NCI-H1092 treated with DMSO at 0.1 percent for 48 hours (cell line): ENCODE results near the gene SCIMP.
"Not testable (repeated sequence)": the region's sequence is repeated elsewhere in the genome, so short reads cannot be mapped to it uniquely, and the experiment has no call there.

Experiments used
- DNase-seq: peaks from one replicate; lab custom pipeline; 2025; lab: John Stamatoyannopoulos, UW

The SCIMP gene

DNA sequence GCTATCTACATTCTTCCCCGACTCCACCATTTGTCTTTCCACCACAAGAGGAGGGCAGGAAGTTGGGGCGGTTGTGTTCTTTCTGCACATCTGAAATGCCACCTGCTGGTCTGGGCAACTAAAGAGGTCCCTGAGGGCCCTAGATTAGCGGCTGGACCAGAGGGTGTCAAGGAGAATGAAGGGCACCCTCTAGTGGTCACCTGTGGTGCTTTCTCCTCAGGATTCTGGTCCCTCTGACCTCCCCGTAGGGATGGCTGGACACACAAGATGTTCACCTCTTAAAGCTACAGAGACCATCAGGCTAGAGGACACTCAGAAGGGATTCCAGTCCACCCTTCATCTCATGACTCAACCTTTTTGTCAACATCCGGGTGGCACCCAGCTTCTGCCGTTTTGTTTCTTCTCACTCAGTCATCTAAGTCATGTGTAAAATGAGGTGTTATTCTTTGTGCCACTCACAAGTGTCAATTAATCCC is 2.9 kb upstream of the SCIMP start:
- DNase-seq = peak; percentile 14

DNA sequence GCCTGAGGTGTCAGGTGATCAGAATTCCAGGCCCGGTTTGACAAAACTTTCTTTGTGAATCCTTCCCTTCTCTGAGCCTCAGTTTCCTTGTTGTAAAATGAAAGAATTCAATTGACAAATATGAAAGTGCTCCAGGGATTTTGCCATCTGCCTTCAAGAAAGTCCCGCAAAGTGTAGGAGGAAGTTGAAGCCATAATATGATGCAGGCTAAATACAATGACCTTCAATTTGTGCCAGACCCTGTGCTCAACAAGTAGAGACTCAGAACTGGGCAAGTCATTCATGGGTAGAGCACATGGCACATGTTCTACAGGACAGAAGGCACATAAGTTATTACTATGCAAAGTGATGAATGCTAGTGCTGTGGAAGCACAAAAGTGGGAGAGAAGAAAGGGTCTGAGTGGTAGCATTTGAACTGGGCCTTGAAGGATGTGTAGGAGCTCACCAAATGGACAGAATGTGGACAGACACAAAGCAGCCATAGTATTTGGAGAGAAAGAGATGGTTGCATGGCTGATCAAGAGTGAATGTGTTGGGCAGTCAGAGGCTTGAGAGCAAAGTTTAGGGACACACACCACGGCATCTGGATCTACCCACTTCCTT is 2.4 kb upstream of the SCIMP start:
- DNase-seq = no peak

DNA sequence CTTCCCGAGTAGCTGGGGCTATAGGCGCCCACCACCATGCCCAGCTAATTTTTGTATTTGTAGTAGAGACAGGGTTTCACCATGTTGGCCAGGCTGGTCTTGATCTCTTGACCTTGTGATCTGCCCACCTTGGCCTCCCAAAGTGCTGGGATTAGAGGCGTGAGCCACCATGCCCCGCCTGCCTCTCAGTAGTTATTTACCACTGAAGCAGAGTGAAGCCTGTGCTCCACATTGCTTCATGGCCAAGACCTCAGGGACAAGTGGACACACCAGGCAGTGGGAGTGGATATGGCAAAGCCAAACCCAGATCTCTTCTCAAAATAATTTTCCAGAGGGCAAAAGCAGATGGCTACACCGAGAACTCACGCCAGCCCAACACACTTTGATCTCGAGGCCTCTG is 1.2 kb downstream of the SCIMP start:
- not testable (repeated sequence) for DNase-seq

DNA sequence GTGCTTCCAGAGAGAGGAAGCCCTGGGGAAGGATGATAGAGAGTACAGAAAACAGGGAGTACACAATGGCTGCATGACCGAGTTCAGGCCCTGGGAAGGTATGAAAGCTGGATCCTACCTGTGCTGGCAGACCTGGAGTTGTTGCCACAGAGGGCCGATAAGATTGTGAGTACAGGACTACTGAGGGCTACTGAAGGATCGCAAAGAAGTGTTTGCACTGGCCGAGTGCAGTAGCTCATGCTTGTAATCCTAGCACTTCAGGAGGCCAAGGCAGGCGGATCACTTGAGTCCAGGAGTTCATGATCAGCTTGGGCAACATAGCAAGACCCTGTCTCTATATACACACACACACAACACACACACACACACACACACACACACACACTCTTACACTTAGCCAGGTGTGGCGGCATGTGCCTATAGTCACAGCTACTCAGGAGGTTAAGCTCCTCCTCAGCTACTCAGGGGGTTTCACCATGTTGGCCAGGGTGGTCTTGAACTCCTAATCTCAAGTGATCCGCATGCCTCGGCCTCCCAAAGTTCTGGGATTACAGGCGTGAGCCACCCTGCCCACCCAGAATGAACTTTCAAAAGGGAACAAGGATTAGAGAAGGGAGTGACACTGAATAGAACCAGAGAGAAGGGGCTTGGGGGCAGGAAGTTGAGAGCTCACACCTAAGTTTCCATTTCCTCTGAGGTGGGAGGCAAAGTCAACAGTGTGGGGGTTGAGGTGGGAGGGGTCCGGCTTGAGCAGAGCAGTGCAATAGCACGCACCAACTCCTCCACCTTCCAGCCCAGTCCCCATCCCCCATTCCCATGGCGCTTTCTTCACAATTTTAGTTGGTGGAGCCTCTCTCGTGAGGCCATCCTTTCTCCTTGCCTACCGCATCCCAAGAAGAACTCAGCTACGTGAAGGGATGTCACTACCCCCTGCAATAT is 7.5 kb downstream of the SCIMP start:
- no peak for DNase-seq

DNA sequence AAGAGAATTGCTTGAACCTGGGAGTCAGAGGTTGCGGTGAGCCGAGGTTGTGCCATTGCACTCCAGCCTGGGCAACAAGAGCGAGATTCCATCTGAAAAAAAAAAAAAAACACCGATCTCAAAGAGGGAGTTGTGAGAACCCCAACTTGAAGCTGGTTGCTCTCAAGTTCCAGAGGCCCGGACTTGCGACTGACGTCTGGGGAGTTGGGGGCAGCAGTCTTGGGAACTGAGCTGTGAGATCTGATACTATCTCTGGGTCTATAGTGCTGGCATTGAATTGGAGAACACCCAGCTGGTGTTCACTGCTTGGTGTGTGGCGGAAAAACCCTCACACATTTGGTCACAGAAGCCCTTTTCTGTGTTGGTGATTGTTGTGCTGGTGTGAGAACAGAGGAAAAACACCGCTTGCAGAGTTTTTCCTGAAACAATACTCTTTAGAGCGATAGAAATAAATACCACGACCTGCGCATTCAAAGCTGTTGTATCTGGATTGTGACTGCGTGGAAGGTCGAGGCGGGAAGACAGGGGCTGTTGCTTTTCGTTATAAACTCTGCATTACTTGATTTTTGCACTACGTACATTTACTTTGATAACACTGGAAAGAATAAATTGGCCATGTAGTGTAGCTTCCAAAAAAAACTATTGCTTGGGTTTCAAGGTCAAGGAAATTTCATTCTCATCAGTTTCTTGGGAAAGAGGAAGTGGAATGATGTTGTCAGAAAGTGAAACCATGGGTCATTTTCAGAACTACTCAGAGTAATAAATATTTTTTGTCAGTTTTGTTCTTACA is 8.8 kb downstream of the SCIMP start:
- DNase-seq = no peak

DNA sequence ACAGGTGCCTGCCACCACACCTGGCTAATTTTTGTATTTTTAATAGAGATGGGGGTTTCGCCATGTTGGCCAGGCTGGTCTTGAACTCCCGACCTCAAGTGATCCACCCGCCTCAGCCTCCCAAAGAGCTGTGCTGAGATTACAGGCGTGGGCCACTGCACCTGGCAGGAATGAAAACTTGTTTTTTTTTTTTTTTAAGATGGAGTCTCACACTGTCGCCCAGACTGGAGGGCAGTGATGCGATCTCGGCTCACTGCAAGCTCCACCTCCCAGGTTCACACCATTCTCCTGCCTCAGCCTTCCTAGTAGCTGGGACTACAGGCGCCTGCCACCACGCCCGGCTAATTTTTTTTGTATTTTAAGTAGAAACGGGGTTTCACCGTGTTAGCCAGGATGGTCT is 12.7 kb downstream of the SCIMP start:
- DNase-seq = not testable (repeated sequence)

DNA sequence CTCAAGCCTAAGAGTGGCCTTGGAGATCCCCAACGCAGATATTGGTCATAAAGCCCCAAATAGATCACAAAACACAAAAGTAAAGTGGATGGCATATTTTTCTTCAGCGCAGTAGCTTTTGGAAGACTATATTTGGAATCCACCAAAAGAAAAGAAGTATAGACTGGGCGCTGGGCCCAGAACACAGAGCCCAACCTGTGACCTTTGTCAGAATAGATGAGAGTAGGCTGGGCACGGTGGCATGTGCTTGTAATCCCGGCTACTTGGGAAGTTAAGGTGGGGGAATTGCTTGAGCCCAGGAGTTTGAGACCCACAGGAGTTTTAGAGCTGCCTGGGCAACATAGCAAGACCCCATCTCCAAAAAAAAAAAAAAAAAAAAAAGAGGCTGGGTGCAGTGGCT is 14.6 kb downstream of the SCIMP start:
- DNase-seq = no peak

DNA sequence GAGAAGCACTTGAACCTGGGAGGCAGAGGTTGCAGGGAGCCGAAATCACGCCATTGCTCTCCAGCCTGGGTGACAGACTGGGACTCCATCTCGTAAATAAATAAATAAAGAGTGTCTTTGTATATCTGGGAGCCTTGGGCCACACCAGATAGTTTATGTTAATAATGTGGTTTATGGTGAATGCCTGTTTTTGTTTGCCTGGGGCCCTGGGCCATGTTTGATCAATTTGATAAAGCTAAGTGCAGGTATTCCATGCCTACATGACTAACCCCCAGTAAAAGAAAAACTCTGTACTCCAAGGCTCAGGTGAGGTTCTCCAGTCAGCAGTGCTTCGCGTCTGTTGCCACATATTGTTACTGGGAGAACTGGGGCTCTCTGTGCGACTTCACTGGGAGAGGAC is 15.1 kb downstream of the SCIMP start:
- no peak for DNase-seq

DNA sequence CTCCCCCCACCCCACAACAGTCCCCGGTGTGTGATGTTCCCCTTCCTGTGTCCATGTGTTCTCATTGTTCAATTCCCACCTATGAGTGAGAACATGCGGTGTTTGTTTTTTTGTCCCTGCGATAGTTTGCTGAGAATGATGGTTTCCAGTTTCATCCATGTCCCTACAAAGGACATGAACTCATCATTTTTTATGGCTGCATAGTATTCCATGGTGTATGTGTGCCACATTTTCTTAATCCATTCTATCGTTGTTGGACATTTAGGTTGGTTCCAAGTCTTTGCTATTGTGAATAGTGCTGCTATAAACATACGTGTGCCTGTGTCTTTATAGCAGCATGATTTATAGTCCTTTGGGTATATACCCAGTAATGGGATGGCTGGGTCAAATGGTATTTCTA is 17.1 kb downstream of the SCIMP start:
- not testable (repeated sequence) for DNase-seq

DNA sequence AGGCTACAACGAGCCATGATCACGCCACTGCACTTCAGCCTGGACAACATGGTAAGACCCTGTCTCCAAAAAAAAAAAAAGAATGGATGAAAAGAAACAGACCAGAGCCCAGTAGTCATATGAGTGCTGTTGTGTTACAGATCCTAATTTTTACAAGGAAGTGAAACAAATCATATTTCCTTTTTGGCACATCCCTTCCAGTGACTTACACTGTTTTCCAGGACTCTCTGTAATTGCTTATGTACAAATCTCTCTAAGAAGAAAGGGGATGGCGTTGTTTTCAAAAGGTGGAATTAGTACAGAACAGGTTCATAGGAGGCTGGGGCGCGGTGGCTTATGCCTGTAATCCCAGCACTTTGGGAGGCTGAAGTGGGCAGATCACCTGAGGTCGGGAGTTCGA is 23.2 kb downstream of the SCIMP start:
- no peak for DNase-seq

DNA sequence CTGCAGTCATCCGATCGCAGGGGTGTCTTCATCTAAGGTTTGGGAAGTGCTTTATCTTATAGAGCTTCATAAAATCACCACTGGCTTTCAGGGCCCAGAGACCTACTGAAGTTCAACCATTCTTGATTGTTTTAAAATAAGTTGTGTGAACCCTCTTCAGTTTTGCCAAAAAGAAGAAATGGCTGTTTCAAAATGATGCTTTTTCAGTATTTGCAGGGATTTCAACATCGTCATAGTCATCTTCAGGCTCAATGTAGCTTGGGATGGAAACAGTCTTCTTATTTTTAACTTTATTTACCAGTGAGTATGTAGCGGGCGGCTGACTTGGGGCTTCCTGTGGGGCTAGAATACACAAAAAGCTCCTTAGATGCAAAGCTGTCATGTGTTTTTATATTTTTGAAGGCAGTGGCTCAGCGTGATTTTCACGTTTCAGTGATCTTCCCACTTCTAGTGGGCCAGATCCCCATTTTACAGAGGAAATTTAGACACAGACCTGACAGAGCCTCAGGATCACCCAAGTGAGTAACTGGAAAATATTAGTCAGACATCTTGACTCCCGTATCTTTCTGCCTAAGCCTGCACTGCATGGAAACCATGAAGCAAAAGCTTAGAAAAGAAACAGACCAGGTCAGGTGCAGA is 23.9 kb downstream of the SCIMP start:
- no peak for DNase-seq

DNA sequence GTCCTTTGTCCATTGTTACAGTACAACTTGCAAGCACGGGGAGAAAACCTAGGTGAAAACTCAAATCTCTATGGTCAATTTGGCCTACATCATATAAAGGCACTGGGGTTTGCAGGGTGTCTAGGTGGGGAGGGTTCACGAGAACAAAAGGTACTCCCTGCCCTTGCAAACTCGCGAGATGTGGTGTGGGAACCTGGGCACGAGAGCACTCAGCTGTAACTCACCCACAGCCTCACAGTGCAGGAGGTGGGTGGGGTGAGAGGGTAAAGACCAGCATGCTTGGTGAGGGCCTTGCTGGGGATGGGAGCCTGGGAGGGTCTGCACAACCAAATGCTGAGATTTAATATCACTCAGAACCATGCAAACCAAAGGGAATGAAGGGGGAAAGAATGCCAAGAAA is 24.6 kb downstream of the SCIMP start:
- no peak for DNase-seq

DNA sequence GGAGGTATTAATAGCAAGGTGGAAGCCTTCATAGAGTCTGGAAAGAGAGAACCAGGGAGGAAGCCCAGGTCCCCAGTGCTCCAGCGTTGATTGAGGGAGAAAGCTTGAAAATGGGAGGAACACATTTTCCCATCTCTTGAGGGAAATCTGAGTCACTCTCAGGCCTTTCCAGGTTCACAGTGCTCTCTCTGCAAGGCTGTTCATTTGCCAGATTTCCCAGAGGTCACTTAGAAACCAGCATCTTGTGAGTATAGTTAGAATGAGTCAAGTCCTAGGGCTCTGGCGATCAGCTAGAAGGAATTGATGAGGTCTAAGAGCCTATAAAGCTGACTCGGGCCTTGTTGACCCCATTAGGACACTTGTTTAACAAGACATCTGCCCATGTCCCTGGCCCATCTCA is 25.3 kb downstream of the SCIMP start:
- no peak for DNase-seq

DNA sequence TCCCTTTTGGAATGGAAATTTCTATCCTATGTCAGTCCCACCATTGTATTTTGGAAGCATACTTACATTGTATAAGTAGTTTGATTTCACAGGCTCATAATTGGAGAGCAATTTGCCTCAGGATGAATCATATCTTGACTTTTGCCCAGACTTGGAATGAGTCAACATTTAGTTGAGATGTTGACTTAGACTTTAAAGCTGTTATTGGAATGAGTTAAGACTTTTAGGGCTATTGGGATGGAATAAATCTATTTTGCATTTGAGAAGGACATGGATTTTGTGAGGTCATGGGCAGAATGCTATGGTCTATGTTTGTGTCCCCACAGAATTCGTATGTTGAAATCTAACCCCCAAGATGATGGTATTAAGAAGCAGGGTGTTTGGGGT is 30.8 kb downstream of the SCIMP start:
- no peak for DNase-seq

DNA sequence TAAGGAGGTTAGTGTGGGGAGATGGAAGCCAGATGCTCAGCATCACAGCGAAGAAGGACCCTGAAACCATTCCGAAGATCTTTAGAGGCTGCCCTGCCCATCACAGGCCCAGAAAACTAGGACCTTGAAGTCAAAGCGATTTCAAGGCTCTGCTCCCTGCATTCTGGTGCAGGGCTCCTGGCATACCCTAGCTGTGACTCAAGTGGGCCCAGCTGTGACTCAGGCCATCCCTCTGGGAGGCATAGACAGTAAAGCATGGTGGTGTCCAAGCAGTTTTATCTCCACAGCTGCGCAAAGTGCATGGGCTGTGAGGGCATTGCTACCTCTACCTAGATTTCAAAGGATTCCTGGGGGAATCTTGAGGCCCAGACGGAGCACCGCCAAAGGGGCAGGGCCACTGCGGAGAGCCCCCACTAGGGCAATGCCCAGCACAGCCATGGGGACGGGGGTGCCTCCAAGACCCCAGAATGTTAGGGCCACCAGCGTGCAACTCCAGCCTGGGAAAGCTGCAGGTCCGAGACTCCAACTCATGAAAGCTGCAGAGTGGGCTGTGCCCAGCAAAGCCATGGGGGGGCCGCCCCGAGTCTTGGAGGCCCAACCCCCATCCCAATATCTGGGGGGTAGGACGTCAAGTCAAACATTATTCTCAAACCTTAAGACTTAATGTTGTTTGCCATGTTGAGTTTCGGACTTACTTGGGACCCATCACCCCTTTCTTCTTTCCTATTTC is 31.3 kb downstream of the SCIMP start:
- no peak for DNase-seq

DNA sequence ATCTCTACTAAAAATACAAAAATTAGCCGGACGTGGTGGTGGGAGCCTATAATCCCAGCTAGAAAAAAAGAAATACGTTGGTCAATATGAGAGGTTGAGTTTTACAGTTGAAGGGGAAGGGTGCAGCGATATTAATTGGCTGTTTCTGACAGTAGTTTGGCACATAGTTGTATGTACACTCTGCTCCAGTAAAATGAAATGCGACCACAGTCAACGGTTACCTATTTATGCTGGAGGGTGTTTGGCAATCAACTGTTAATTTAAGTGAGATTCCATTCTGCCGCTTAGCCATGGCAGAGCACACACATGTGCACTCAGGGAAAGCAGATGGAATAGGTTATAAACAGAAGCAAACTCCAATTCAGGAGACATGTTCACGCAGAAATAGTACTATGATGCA is 33.6 kb downstream of the SCIMP start:
- no peak for DNase-seq

DNA sequence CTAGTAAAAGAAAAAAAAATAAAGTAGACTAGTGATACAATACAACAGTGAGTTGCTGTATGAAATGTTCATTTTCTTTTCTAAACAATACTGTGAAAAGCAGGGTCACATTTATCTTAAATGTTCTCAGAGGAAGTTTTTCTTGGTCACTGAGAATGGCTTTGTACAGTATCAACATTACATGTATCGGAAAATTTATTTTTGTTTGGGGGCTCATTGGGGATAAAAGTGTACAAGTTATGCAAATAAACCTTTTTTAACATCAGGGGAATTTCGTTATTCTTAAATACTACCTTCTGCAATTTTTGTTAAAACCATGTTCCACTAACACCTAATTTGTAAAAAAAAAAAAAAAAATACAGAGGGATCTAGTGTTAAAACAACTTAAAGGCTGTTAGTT is 34.3 kb downstream of the SCIMP start:
- no peak for DNase-seq

DNA sequence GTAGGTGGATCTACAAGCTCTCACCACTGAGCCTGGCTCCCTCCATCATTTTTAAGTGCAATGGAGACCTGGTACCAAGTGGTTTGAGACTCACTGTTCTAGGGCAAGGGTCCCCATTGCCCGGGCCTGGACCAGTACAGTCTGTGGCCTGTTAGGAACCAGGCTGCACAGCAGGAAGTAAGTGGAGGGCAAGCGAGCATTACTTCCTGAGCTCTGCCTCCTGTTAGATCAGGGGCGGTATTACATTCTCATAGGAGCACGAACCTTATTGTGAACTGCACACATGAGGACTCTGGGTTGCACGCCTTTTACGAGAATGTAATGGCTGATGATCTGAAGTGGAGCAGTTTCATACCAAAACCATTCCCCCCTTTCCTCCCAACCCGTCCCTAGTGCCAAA is 36.2 kb downstream of the SCIMP start:
- no peak for DNase-seq

DNA sequence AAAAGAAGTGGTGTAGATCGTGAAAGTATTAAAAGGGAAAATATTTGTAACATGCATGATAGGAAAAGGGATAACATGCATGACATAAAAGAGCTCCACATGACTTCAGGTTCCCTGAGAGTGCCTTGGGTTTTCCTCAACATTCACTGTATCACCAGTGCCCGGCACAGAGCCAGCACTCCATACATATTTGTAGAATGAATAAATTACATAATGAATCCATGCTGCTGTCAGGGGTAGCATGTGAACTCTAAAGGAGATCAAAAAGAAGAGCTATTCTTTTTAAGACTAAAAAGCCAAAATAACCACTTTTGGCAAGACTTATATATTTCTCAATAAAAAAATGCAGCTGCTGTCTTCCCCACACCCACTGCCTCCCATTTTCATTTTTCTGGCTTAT is 40.3 kb downstream of the SCIMP start:
- no peak for DNase-seq

DNA sequence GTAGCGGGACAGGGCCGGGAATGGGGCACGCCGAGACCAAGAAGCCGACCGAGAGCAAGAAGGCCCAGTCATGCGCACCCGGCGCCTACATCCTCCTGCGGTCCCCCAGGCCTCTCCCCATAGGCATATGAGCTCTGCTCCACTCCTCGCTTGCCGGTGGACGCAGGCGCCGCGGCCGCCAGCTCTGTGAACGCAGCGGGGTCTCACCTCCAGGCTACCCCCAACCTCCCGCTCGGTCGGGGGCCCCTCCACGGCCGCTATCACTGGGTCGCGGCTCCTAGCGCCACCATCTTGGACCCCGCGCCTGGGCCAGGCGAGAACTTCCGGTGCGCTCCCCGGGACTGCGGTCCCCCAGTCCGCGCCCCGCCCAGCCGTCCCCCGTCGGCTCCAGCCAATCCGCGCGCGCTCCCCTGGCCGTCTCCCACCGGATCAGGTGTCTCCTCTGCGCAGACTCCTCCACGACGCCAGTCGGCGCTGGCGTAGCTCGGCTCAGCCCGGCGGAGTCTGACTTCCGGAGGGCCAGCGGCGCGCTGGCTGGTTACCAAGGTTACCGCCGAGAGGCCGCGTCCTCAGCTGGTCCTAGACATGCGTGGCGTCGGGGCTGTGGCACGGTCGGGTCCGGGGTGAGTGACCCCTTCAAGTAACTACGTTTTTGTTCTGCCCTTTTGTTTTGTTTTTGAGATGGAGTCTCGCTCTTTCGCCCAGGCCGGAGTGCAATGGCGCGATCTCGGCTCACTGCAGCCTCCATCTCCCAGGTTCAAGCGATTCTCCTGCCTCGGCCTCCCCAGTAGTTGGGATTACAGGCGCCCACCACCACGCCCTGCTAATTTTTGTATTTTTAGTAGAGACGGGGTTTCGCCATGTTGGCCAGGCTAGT is 42.9 kb downstream of the SCIMP start, which contains the start of gene ZNF594:
Gene ZNF594, minus strand, starts transcription at position 328 of the 877 bp plus-strand sequence. CDS start 7,612 bp downstream, outside the sequence.
- DNase-seq = peak; percentile 91
